Measurements from ENCODE around the gene PTHLH. TPM values are rescaled to one million over a fixed set of nuclear protein-coding genes. Genes with fewer than 3 reads are reported as not detected.

The PTHLH gene
- total and polyA plus RNA-seq, 10 of the 15 experiments (the other 5 are each of a cell fraction or from before 2014, with no cell fraction given): 0.08 to 0.12 TPM; not detected in 8

GRCh38 chr12:28017126-28017872, 44.8 kb upstream of the PTHLH start:
- ATAC-seq: no peak
- no peak overlapping the region for H3K4me2 ChIP-seq (ENCODE audit: control insufficient read depth, insufficient read depth)
- CTCF ChIA-PET: interaction anchor here (0.7 kb wide), 1 partner anchor 348 kb away, joined by 5 read pairs; no protein-coding TSS in a partner anchor
- no peaks in the 10 kb centered on the region for H3K4me1 ChIP-seq (ENCODE audit: control insufficient read depth, insufficient read depth, low read length)
- H3K9ac ChIP-seq (ENCODE audit: control insufficient read depth, insufficient read depth, low read length): no peak overlapping the region
- intact Hi-C loops (cut with micrococcal nuclease; ENCODE audit: unreplicated experiment): no loop called here
- no peaks in the 10 kb centered on the region for H3K9me3 ChIP-seq (replicated peaks; ENCODE audit: control insufficient read depth, insufficient read depth, low read length)
- RAD21 ChIA-PET (ENCODE audit: unreplicated experiment): no interaction called here
- 25% methylated on average over 4 of the region's 4 CpGs for WGBS (ENCODE audit: insufficient coverage, insufficient replicate concordance, low lambda C conversion rate, missing lambda C conversion rate)
- H3K4me3 ChIP-seq: no peak overlapping the region
- H3K36me3 ChIP-seq (ENCODE audit: control insufficient read depth in 2 of 2, insufficient read depth in 2 of 2, low read length in 1 of 2): no peaks in the 10 kb centered on the region
- no peaks in the 10 kb centered on the region for H3K79me2 ChIP-seq (ENCODE audit: control insufficient read depth, insufficient read depth, low read length)
- no peak for FAIRE-seq
- TF ChIP-seq POLR2A (IDR thresholded peaks at IDR 0.05; ENCODE audit: low read depth, low read length): no peak
- no peaks in the 10 kb centered on the region for H3K27me3 ChIP-seq (replicated peaks in 1 of 2; ENCODE audit: control insufficient read depth in 2 of 2, insufficient read depth in 2 of 2, low read length in 1 of 2)
- no peak overlapping the region for H2AFZ ChIP-seq (ENCODE audit: control insufficient read depth, low read depth, low read length)
- DNase-seq (ENCODE audit: low read depth, low spot score): no peak
- no TSS peak for BruUV-seq (replicated peaks)
- SMC1A ChIA-PET (ENCODE audit: uncharacterized antibody, unreplicated experiment): no interaction called here
- in situ Hi-C loops (cut with MboI): no loop called here
- no peak overlapping the region for H3K27ac ChIP-seq (ENCODE audit: control insufficient read depth, insufficient read depth)
- no peaks in the 10 kb centered on the region for H4K20me1 ChIP-seq (ENCODE audit: control insufficient read depth, insufficient read depth)
- POLR2A ChIA-PET: no interaction called here

- Histone ChIP-seq H2AFZ (ENCODE audit: control insufficient read depth, low read depth, low read length) (no peak overlapping the region), H3K27ac (ENCODE audit: control insufficient read depth, insufficient read depth) (no peak overlapping the region), H3K36me3 (ENCODE audit: control insufficient read depth in 2 of 2, insufficient read depth in 2 of 2, low read length in 1 of 2) (no peaks in the 10 kb centered on the region), H3K79me2 (ENCODE audit: control insufficient read depth, insufficient read depth, low read length) (no peaks in the 10 kb centered on the region), H4K20me1 (ENCODE audit: control insufficient read depth, insufficient read depth) (no peaks in the 10 kb centered on the region), H3K9me3 (replicated peaks; ENCODE audit: control insufficient read depth, insufficient read depth, low read length) (no peaks in the 10 kb centered on the region), H3K4me3 (no peak overlapping the region), H3K4me1 (ENCODE audit: control insufficient read depth, insufficient read depth, low read length) (no peaks in the 10 kb centered on the region), H3K4me2 (ENCODE audit: control insufficient read depth, insufficient read depth) (no peak overlapping the region), H3K9ac (ENCODE audit: control insufficient read depth, insufficient read depth, low read length) (no peak overlapping the region), H3K27me3 (replicated peaks in 1 of 2; ENCODE audit: control insufficient read depth in 2 of 2, insufficient read depth in 2 of 2, low read length in 1 of 2) (no peaks in the 10 kb centered on the region)
- 23% methylated on average over 1 of the region's 1 CpG for WGBS (ENCODE audit: insufficient coverage, insufficient replicate concordance, low lambda C conversion rate, missing lambda C conversion rate)
- ChIA-PET RAD21 (ENCODE audit: unreplicated experiment) (no interaction called here), POLR2A (no interaction called here), SMC1A (ENCODE audit: uncharacterized antibody, unreplicated experiment) (no interaction called here), CTCF (no interaction called here)
- in situ Hi-C loops (cut with MboI) (no loop called here), intact Hi-C loops (cut with micrococcal nuclease; ENCODE audit: unreplicated experiment) (no loop called here)
- no TSS peak for BruUV-seq (replicated peaks)
- DNase-seq (ENCODE audit: low read depth, low spot score) (no peak), ATAC-seq (no peak), FAIRE-seq (no peak)
- no peak for TF ChIP-seq E2F4 (IDR thresholded peaks at IDR 0.05; ENCODE audit: low read depth, low read length)
- no peak for TF ChIP-seq SKIL (IDR thresholded peaks at IDR 0.05; ENCODE audit: low read depth, poor library complexity, severe bottlenecking)
- TF ChIP-seq NR2F1 (conservative IDR thresholded peaks at IDR 0.05): no peak
- no peak for TF ChIP-seq SMC3 (IDR thresholded peaks at IDR 0.05; ENCODE audit: borderline replicate concordance, low read length)
- no peak for TF ChIP-seq EZH2 (IDR thresholded peaks at IDR 0.05; ENCODE audit: borderline replicate concordance, control insufficient read depth, low read depth, low read length)
- no peak for TF ChIP-seq RBBP5 (conservative IDR thresholded peaks at IDR 0.05)
- no peak for TF ChIP-seq POU2F2 (IDR thresholded peaks at IDR 0.05; ENCODE audit: borderline replicate concordance, low read depth, low read length)
- no peak for TF ChIP-seq SREBF1 (IDR thresholded peaks at IDR 0.05; ENCODE audit: low read length)
- no peak for TF ChIP-seq MXI1 (IDR thresholded peaks at IDR 0.05; ENCODE audit: low read depth, low read length)
- no peak for TF ChIP-seq NKRF (conservative IDR thresholded peaks at IDR 0.05)
These were observed 42.6 kb upstream of the PTHLH start for GRCh38 chr12:28015165-28015564.

Data from GM12878 (cell line).